GM21528 (cell line): ENCODE measurements around the gene DIPK2B.

ENCODE experiments used
- ATAC-seq: cut with Tn5 transposase; IDR thresholded peaks from one replicate; pipeline ENCODE4 v1.9.1; 2021; ENCODE audit warnings: mild to moderate bottlenecking, moderate library complexity; ENCODE audit not compliant: unreplicated experiment, low FRiP score

DIPK2B gene

GRCh38 chrX:45164995-45165394, 35.7 kb downstream of the DIPK2B start:
- no peak for ATAC-seq

GRCh38 chrX:45164021-45164621, 36.6 kb downstream of the DIPK2B start:
- no peak for ATAC-seq

- no peak for ATAC-seq
Observed at GRCh38 chrX:45157647-45158046, 43.0 kb downstream of the DIPK2B start.

GRCh38 chrX:45154462-45154861, 46.2 kb downstream of the DIPK2B start:
- ATAC-seq, result no peak

- ATAC-seq, result no peak
Observed at GRCh38 chrX:45154033-45154360, 46.7 kb downstream of the DIPK2B start.
